ENCODE data around the gene TMEM19. TPM values are rescaled to one million over a fixed set of nuclear protein-coding genes. Genes with fewer than 3 reads are reported as not detected.

TMEM19 gene
- total and polyA plus RNA-seq, 7 donors = 6.0 to 31.1 (median 18.8) TPM

DNA sequence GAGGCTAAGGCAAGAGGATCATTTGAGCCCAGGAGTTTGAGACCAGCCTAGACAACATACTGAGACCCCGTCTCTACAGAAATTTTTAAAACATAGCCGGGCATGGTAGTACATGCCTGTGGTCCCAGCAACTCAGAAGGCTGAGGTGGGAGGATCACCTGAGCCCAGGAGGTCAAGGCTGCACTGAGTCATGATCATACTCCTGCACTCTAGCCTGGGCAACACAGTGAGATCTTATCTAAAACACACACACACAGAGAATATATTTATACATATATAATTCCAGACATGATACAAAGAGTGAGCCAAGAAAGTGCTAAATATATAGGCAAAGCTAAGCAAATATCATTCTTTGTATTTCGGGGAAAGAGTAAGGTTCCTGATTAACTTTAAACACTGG, 31.7 kb upstream of the TMEM19 start:
- WGBS, 3 donors = 79 to 100% (median 87%) methylated on average over 3 of the region's 3 CpGs
- no peaks in the 10 kb centered on the region for H3K27me3 ChIP-seq (ENCODE audit: insufficient read depth in 3 of 3, low read length in 2 of 3)
- H3K4me3 ChIP-seq = no peak overlapping the region
- no peak for TF ChIP-seq CTCF (IDR thresholded peaks at IDR 0.05)
- peaks cover 9% of the 10 kb centered on the region for H3K9me3 ChIP-seq
- DNase-seq (no peak), ATAC-seq (no peak)
- peaks cover 0 to 77% of the 10 kb centered on the region in 2 donors for H3K36me3 ChIP-seq (ENCODE audit: insufficient read depth in 1 of 2, low read depth in 1 of 2)
- intact Hi-C loops (cut with DNase I) = no loop called here
- H3K4me1 ChIP-seq = peaks cover 9% of the 10 kb centered on the region
- no peak overlapping the region for H3K27ac ChIP-seq

- DNase-seq = no peak
- no peak for TF ChIP-seq CTCF (IDR thresholded peaks at IDR 0.05)
- intact Hi-C loops (cut with DNase I) = loop anchor here in 1 of 2 donors (5.0 kb wide), 1 partner anchor 33 kb away; no protein-coding TSS in a partner anchor
- Histone ChIP-seq H3K36me3 (ENCODE audit: insufficient read depth in 1 of 2, low read depth in 1 of 2) (peaks cover 0 to 87% of the 10 kb centered on the region in 2 donors), H3K27me3 (ENCODE audit: insufficient read depth in 3 of 3, low read length in 2 of 3) (no peaks in the 10 kb centered on the region), H3K9me3 (peaks cover 9% of the 10 kb centered on the region), H3K4me3 (no peak overlapping the region), H3K27ac (no peak overlapping the region), H3K4me1 (peaks cover 10% of the 10 kb centered on the region)
- WGBS, 3 donors = 77 to 90% (median 78%) methylated on average over 1 of the region's 1 CpG
- ATAC-seq = no peak
These were observed 30.4 kb upstream of the TMEM19 start for GRCh38 chr12:71655495-71655894.

DNA sequence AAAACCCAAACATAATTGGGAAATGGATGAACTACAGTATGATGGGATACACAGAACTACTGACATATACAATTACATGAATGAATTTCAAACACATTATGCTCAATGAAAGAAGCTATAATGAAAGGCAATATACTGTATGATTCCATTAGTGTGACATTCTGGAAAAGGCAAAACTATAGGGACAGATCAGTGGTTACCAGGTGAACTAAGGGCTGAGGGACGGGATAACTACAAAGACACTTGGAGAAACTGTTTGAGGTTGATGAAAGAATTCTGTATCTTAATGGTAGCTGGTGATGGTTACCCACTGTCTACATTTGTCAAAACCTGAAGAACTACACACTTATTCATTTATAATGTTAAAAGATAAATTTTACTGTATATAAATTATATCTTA, 30.0 kb upstream of the TMEM19 start:
- 93 to 95% (median 95%) methylated on average over 1 of the region's 1 CpG for WGBS, 3 donors
- H3K27ac ChIP-seq = no peak overlapping the region

GRCh38 chr12:71656740-71657139, 29.1 kb upstream of the TMEM19 start:
- Histone ChIP-seq H3K27me3 (ENCODE audit: insufficient read depth in 3 of 3, low read length in 2 of 3) (no peaks in the 10 kb centered on the region), H3K36me3 (ENCODE audit: insufficient read depth in 1 of 2, low read depth in 1 of 2) (peaks cover 0 to 86% of the 10 kb centered on the region in 2 donors), H3K9me3 (peaks cover 9% of the 10 kb centered on the region), H3K4me1 (peaks cover 22% of the 10 kb centered on the region), H3K27ac (no peak overlapping the region), H3K4me3 (no peak overlapping the region)
- no peak for TF ChIP-seq CTCF (IDR thresholded peaks at IDR 0.05)
- no peak for ATAC-seq
- intact Hi-C loops (cut with DNase I) = loop anchor here in 1 of 2 donors (5.0 kb wide), 1 partner anchor 34 kb away; no protein-coding TSS in a partner anchor
- no peak for DNase-seq
- 80 to 89% (median 84%) methylated on average over 3 of the region's 3 CpGs for WGBS, 3 donors

More for the DNA sequence above, 30.0 kb upstream of the TMEM19 start:
- DNase-seq (no peak), ATAC-seq (no peak)
- Histone ChIP-seq H3K27me3 (ENCODE audit: insufficient read depth in 3 of 3, low read length in 2 of 3) (no peaks in the 10 kb centered on the region), H3K36me3 (ENCODE audit: insufficient read depth in 1 of 2, low read depth in 1 of 2) (peaks cover 0 to 86% of the 10 kb centered on the region in 2 donors), H3K4me3 (no peak overlapping the region), H3K9me3 (peaks cover 9% of the 10 kb centered on the region), H3K4me1 (peaks cover 14% of the 10 kb centered on the region)
- TF ChIP-seq CTCF (IDR thresholded peaks at IDR 0.05) = no peak
- intact Hi-C loops (cut with DNase I) = loop anchor here in 1 of 2 donors (5.0 kb wide), 1 partner anchor 34 kb away; no protein-coding TSS in a partner anchor
